Stimulated activated naive CD4-positive, alpha-beta T cell (primary cell): ENCODE data around the gene MAPK6.
"Not testable (repeated sequence)": the region's sequence is repeated elsewhere in the genome, so short reads cannot be mapped to it uniquely, and the experiment has no call there.

ENCODE experiments used
- DNase-seq, 6 experiments: peaks; one replicate each; lab custom pipeline; 2025; lab: John Stamatoyannopoulos, UW

The MAPK6 gene

GRCh38 chr15:52042051-52042851, 23.2 kb downstream of the MAPK6 start:
- DNase-seq: no peak

GRCh38 chr15:52045795-52046298, 26.8 kb downstream of the MAPK6 start:
- DNase-seq: peak in 5 of 6 experiments; percentile 19 to 80 (median 75)

- DNase-seq: not testable (repeated sequence)
These were observed 27.5 kb downstream of the MAPK6 start for GRCh38 chr15:52046552-52046951.

- no peak for DNase-seq
These were observed 31.4 kb downstream of the MAPK6 start for GRCh38 chr15:52050416-52050815.

GRCh38 chr15:52052066-52052935, 33.3 kb downstream of the MAPK6 start:
- DNase-seq: no peak

GRCh38 chr15:52054381-52054780, 35.4 kb downstream of the MAPK6 start:
- no peak for DNase-seq

- DNase-seq: not testable (repeated sequence)
These were observed 35.8 kb downstream of the MAPK6 start for GRCh38 chr15:52054858-52055257.

- no peak for DNase-seq
These were observed 37.0 kb downstream of the MAPK6 start for GRCh38 chr15:52056001-52056400.

GRCh38 chr15:52056496-52056895, 37.5 kb downstream of the MAPK6 start:
- DNase-seq: no peak

GRCh38 chr15:52057996-52058395, 39.0 kb downstream of the MAPK6 start:
- DNase-seq: no peak

GRCh38 chr15:52060501-52060900, 41.5 kb downstream of the MAPK6 start:
- no peak for DNase-seq

- DNase-seq: no peak
These were observed 48.0 kb downstream of the MAPK6 start for GRCh38 chr15:52066842-52067544.

GRCh38 chr15:52067545-52067926, 48.5 kb downstream of the MAPK6 start:
- no peak for DNase-seq

GRCh38 chr15:52068004-52068615, 49.1 kb downstream of the MAPK6 start:
- DNase-seq: no peak

GRCh38 chr15:52069559-52069958, 50.5 kb downstream of the MAPK6 start:
- no peak for DNase-seq

GRCh38 chr15:52071570-52071969, 52.6 kb downstream of the MAPK6 start:
- DNase-seq: no peak

GRCh38 chr15:52076889-52077781, 58.1 kb downstream of the MAPK6 start:
- no peak for DNase-seq

GRCh38 chr15:52078197-52078875, 59.3 kb downstream of the MAPK6 start:
- DNase-seq: no peak

- DNase-seq: peak; percentile 53 to 82 (median 74)
These were observed 60.1 kb downstream of the MAPK6 start for GRCh38 chr15:52078876-52079700.
